Kidney epithelial cell (primary cell): ENCODE results near the gene GFOD1. TPM values are rescaled to one million over a fixed set of nuclear protein-coding genes. Genes with fewer than 3 reads are reported as not detected.
"Not testable (repeated sequence)": the region's sequence is repeated elsewhere in the genome, so short reads cannot be mapped to it uniquely, and the experiment has no call there.

ENCODE experiments used
- DNase-seq: peaks from one replicate; pipeline ENCODE4 v3.0.0-alpha.2; 2010; ENCODE audit warnings: low read depth
- H3K27me3 ChIP-seq: 2 replicates; pipeline ENCODE4 v1.6.0; 2011; ENCODE audit warnings: low read length; ENCODE audit not compliant: control insufficient read depth, insufficient read depth
- H3K36me3 ChIP-seq: 2 replicates; pipeline ENCODE4 v1.5.1; 2011; ENCODE audit warnings: low read length; ENCODE audit not compliant: control insufficient read depth, insufficient read depth
- H3K4me3 ChIP-seq: 2 replicates; pipeline ENCODE4 v1.5.1; 2011; ENCODE audit warnings: low read depth, mild to moderate bottlenecking, control low read depth, low read length
- CTCF ChIP-seq: IDR thresholded peaks from 2 replicates; pipeline ENCODE4 v1.5.1; 2011; ENCODE audit warnings: mild to moderate bottlenecking, moderate library complexity, low read length, control low read depth, inconsistent platforms; ENCODE audit not compliant: insufficient read depth, poor library complexity, severe bottlenecking
- total RNA-seq: library from RNA; depleted of rRNA; stranded (reverse); fragments of >200 nt; gene quantifications from 2 replicates; pipeline ENCODE4 v1.2.3, GENCODE V29; 2015

Gene GFOD1
- total RNA-seq, 1 donor from 2014 or later = 0.75 TPM

GRCh38 chr6:13515912-13516311 is 28.5 kb upstream of the GFOD1 start:
- TF ChIP-seq CTCF = no peak
- no peak overlapping the region for H3K4me3 ChIP-seq
- no peaks in the 10 kb centered on the region for H3K36me3 ChIP-seq

DNA sequence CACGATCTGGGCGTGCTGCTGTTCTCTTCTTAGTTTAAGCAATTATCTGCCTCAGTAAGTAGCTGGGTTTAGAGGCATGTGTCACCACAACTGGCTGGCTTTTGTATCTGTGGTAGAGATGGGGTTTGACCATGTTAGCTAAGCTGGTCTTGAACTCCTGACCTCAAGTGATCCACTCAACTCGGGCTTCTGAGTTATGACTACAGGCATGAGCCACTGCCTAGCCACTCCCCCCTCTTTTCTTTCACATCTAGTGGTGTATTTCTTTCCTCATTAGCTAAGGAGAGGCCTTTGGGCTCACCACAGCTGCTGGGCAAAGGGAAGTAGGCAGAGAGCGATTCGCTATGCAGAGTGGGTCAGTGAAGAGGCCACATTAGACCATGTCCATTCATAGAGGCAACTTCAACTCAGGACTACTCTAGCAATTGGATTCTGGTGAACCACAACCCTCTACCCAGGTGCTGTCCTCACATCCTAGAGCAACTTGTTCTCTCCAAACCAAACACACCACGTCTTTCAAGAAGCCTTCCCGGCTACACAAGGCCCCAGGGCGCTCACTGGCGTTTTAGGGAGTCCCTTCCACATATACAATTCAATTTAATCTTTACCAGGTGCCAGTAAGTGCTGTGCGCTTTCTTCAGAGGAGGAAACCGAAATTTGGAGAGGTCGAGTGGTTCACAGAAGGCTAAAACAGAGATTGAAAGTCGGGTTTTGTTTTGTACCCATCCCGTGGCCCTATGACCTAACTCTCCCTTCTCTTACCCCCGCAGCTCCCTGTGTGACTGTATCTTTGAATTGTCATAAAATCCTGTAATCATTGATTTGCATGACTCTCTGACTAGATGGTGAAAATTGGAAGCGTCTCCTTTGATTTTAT is 26.5 kb upstream of the GFOD1 start:
- Histone ChIP-seq H3K27me3 (no peaks in the 10 kb centered on the region), H3K36me3 (no peaks in the 10 kb centered on the region), H3K4me3 (no peak overlapping the region)
- TF ChIP-seq CTCF = no peak
- DNase-seq = no peak

More at GRCh38 chr6:13515912-13516311, 28.5 kb upstream of the GFOD1 start:
- no peaks in the 10 kb centered on the region for H3K27me3 ChIP-seq
- no peak for DNase-seq

DNA sequence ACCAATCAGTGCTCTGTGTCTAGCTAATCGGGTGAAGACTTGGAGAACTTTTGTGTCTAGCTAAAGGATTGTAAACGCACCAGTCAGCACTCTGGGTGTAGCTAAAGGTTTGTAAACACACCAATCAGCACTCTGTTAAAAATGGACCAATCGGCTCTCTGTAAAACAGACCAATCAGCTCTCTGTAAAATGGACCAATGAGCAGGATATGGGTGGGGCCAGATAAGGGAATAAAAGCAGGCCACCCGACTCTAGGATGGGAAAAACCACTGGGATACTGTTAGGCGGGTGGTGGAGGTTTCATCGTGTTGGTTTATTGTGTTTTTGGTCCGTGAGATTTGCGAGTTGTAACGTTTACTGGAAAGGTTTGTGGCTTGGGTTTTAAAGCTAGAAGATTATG is 25.5 kb upstream of the GFOD1 start:
- TF ChIP-seq CTCF = no peak
- Histone ChIP-seq H3K36me3 (no peaks in the 10 kb centered on the region), H3K4me3 (no peak overlapping the region), H3K27me3 (no peaks in the 10 kb centered on the region)
- no peak for DNase-seq

- no peaks in the 10 kb centered on the region for H3K27me3 ChIP-seq
- H3K4me3 ChIP-seq = no peak overlapping the region
- no peak for TF ChIP-seq CTCF
- no peak for DNase-seq
- no peaks in the 10 kb centered on the region for H3K36me3 ChIP-seq
These were observed 24.7 kb upstream of the GFOD1 start for GRCh38 chr6:13511913-13512717.

GRCh38 chr6:13511141-13511571 is 23.8 kb upstream of the GFOD1 start:
- H3K36me3 ChIP-seq, H3K27me3 ChIP-seq, DNase-seq, H3K4me3 ChIP-seq: not testable (repeated sequence)

DNA sequence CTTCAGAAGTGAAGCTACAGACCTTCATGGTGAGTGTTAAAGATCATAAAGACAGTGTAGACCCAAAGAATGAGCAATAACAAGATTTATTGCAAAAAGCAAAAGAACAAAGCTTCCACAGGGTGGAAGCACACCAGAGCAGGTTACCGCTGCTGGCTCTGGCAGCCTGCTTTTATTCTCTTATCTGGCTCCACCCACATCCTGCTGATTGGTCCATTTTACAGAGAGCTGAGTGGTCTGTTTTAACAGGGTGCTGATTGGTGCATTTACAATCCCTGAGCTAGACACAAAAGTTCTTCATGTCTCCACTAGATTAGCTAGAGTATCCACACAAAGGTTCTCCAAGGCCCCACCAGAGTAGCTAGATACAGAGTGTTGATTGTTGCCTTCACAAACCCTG is 23.0 kb upstream of the GFOD1 start:
- H3K4me3 ChIP-seq, H3K36me3 ChIP-seq, DNase-seq, H3K27me3 ChIP-seq: not testable (repeated sequence)
